ENCODE measurements around the gene LTA.

LTA gene

GRCh38 chr6:31574106-31575061, 2.3 kb downstream of the LTA start:
- DNase-seq: no peak

- DNase-seq: no peak
Measured at GRCh38 chr6:31575335-31575901, 3.3 kb downstream of the LTA start, which contains the start of gene TNF. TSS of gene TNF (plus strand) at chr6:31575565. CDS start at chr6:31575742, 177 bp downstream.

- no peak for DNase-seq
Measured at GRCh38 chr6:31575952-31576685, 4.0 kb downstream of the LTA start.

- DNase-seq: no peak
Measured at GRCh38 chr6:31576897-31577578, 4.9 kb downstream of the LTA start.

- DNase-seq: no peak
Measured at GRCh38 chr6:31577579-31577966, 5.5 kb downstream of the LTA start.

- DNase-seq: no peak
Measured at GRCh38 chr6:31578184-31579118, 6.4 kb downstream of the LTA start.

- no peak for DNase-seq
Measured at GRCh38 chr6:31579119-31579505, 7.0 kb downstream of the LTA start.

GRCh38 chr6:31579546-31580437, 7.7 kb downstream of the LTA start:
- no peak for DNase-seq

GRCh38 chr6:31580438-31580740, 8.3 kb downstream of the LTA start:
- no peak for DNase-seq

GRCh38 chr6:31580807-31581433, 8.8 kb downstream of the LTA start:
- peak; percentile 46 for DNase-seq

- DNase-seq: no peak
Measured at GRCh38 chr6:31581434-31582229, 9.5 kb downstream of the LTA start.

GRCh38 chr6:31582230-31582643, 10.1 kb downstream of the LTA start, which contains the start of gene LTB:
TSS of gene LTB (minus strand) at chr6:31582424. CDS start at chr6:31582417, 7 bp downstream.
- DNase-seq: no peak

- peak; percentile 2 for DNase-seq
Measured at GRCh38 chr6:31585491-31585890, 13.4 kb downstream of the LTA start.

- DNase-seq: no peak
Measured at GRCh38 chr6:31586008-31586407, 13.9 kb downstream of the LTA start, which contains the start of gene LST1. TSS of gene LST1 (plus strand) at chr6:31586277. CDS start at chr6:31587300, 1,023 bp downstream.

- DNase-seq: no peak
Measured at GRCh38 chr6:31586599-31587281, 14.7 kb downstream of the LTA start.

GRCh38 chr6:31587791-31588777, 16.0 kb downstream of the LTA start:
- no peak for DNase-seq
